Stimulated activated CD4-positive, alpha-beta T cell treated with anti-CD3 and anti-CD28 coated beads, Interleukin-12 subunit alpha, Interleukin-12 subunit beta, amount 100 ng/mL, for 48 hours (primary cell): Measurements from ENCODE around the gene CACNB4.

ENCODE experiments used
- DNase-seq, 3 donors: peaks; one replicate each; pipeline ENCODE4 v3.0.0-alpha.2; 2020; ENCODE audit warnings: low read depth in 2 of 3, low spot score in 1 of 3

CACNB4 gene

GRCh38 chr2:151977631-151978030 lies 121.2 kb downstream of the CACNB4 start:
- DNase-seq: no peak

GRCh38 chr2:151976945-151977353 lies 121.9 kb downstream of the CACNB4 start:
- peak in 2 of 3 donors; percentile 3 to 4 for DNase-seq

DNA sequence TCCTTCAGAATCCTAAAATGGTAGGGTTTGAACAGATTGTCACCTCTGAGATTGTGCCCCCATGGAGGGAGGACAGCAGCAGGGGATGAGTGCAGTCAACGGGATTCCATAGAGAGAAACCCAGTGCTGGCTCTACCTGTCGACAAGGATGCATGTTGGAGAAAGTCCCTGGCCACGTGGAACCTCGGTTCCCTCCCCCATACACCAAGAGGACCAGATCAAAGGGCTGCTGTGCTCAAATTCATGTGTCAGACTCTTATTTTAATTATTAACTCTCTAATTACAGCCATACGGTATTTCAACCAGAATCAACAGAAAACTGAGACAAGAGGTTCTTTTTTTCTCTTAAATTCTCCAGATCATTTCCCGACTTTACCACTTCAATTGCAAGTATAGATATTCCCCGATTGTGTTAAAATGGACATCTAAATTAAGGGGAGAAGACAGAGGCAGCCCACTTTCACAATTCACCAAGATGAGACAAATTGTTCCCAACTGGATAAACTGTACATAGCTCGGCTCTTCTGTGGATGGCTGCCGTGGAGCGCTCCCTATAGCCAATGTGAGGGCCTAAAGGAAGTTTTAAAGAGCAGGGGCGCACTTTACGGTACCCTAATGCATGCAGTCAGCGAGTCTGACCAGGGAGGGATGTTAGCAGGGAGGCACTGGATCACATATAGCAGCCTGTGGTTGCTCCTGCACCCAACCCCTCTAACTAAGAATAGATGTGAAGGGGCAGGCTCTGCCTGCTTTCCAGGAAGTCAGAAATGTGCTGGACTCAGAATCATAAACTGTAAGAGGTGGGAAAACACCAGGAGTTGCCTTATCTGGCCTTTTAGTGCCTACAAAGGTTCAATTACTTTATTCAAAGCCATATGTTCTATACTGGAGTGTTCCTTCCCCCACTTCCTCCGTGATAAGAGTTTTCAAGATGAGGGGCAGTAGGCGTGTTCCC lies 123.1 kb downstream of the CACNB4 start:
- no peak for DNase-seq

GRCh38 chr2:151974988-151975387 lies 123.9 kb downstream of the CACNB4 start:
- DNase-seq: no peak

DNA sequence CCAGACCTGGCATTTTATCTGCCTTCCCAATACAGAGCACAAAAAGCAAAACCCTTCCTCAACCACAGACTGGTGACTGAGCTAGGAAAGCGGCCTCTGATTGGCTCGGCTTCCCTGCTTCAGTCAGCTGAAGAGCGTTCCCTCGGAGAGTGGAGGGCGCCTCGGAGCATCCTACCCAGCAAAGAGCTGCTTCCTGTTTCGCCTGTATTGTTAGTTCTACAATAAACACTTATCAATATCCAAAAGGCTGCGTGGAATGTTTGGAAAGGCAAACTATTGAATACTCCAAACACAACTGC lies 125.0 kb downstream of the CACNB4 start:
- no peak for DNase-seq

DNA sequence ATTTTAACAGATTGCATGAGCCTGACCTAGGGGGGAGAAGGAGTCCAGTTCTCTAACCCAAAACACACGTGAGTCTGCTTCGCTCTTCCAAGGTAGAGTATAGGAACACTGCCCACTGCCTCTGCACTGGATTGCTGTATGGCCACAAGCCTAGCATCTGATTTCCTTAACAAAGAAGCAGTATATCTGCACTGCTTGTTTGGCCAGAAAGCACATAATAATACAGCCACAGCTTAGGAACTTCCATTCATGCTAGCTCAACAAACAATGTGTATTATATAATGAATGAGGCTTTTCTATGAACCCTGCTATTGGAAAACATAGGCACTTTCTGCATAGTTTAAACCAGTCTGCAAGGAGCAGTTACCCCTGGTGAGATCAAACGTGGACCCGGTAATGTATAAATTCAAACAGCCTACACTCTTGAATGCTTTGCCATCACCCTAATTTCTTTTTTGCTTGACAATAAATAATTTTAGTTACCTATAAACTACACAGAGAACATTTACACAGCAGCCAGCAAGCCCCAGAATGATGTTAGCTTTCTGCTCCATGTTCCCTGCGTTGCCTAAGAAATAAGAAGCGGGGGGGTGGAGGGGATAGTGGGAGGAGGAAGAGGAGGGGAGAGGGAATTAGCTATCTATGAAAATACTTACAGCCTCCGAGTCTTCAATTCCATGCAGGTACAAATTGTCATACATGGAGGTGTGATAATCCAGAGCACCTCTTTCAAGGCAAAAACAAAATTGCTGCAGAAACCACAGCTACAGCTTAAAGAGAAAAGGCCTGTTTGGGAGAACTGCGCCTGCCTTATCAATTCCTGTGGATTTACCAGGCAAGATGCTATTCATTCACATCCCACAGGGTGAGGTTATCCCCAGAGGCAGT lies 125.6 kb downstream of the CACNB4 start:
- DNase-seq: no peak

- DNase-seq: no peak
These were observed 126.4 kb downstream of the CACNB4 start for GRCh38 chr2:151972241-151973012.

DNA sequence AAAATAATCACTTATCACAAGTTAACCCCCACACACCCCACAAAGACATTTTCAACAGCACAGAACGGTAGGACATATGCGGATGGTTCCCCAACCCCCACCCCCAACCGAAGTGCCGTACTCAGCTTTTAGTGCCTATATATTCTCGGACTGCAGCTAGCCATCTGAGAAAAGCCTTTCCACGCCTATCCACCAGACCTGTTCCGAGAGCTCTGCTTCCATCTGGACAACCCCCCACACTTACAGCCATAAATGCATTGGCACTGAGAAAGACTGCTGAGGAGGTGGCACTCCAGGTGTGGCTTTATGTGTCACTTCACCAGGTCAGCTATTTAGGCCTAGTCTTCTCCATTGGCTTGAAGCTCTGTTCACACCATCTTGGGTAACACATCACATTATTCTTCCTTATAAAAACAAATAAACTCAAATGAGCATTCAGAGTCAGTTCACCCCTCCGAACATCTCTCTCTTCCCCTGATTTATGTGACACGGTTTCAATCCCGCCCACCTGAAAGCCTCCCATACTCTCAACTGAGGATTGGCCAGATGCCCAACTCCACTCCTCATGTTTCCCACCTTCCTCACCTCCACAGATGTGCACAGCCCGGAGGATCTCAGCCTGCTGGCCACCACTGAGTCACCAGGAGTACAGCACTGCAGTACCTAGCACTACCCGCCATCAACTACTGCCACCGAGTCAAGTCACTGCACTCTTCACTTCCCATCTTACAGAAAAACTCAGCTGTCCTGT lies 127.4 kb downstream of the CACNB4 start:
- no peak for DNase-seq

DNA sequence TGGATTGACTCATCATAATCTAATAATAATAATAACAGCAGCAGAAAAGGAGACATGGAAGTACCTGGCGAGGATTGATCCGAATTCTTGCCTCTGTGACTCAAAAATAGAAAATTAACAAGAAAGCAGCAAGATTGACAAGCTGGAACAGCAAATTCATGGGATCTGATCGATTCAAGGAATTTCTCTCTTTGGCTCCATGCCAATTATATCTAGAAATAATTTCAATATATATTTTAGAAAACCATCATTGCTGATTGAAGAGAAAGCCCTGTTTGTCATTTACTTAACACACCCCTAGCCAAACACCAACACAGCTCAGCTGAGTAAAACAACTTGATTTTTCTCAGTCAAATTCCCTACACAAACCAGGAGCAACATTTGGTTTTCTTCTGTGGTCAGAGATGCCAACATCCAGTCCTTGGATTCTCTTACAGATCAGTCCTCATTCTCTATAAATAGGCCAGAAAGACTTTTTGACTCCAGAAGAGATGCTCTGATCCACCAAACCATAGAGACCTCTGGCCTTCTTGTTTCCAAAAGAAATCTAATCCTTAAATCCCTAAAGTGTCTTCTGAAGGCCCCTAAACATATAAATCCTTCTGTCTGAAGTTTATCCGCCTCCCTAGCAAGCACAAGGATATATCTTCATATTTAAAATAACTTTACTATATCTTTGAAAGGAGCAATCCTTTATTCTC lies 129.9 kb downstream of the CACNB4 start:
- no peak for DNase-seq

DNA sequence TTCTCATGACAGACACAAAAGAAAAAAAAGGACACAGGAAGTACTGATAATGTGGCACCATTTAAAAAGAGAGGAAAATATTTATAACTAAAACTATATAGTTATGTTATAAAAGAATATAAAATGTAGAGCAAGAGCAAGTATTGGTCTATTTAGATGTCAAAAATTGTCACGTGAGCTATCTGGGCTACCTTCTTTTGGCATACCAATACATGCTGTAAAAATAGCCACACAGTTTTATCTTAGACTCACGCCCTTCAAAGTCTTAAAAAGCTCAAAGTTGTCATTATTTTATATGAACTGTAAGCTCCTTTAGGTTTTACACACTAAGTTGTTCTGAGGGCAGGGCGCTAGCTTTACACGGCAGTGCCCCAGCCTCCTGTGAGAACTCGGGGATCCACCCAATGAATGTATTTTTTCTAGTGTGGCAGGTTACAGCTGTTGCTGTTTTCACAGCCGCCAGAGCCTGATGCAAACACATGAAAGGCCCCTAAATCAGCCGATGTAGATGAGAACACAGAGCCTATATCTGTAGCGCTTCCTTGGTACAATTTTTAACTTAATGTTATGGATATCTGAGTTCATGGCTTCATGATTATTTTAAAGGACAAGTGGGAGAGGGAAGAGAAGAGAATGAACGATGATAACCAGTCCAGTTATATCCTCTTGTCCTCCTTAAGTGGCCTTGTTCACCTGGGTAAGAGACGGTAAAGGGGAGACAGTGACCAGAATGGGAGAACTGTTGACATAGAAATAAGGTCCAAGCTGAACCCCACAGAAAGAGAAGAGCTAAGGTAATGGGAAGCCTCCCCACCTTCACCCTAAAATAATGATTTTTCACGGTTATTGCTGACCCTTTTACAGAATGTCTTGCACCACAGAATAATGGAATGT lies 130.8 kb downstream of the CACNB4 start:
- DNase-seq: no peak

GRCh38 chr2:151965884-151966283 lies 133.0 kb downstream of the CACNB4 start:
- no peak for DNase-seq

DNA sequence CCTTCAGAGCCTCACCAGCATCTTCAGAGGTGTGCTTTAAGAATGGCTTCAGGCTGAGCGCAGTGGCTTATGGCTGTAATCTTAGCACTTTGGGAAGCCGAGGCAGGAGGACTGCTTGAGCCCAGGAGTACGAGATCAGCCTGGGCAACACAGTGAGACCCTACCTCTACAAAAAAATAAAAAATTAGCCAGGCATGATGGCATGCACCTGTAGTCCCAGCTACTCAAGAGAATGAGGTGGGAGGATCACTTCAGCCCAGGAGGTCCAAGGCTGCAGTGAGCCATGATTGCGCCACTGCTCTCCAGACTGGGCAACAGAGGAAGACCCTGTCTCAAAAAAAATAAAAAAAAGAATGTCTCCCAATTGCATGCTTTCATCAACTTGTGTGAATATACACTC lies 137.3 kb downstream of the CACNB4 start:
- DNase-seq: no peak

- DNase-seq: no peak
These were observed 139.6 kb downstream of the CACNB4 start for GRCh38 chr2:151959238-151959637.

DNA sequence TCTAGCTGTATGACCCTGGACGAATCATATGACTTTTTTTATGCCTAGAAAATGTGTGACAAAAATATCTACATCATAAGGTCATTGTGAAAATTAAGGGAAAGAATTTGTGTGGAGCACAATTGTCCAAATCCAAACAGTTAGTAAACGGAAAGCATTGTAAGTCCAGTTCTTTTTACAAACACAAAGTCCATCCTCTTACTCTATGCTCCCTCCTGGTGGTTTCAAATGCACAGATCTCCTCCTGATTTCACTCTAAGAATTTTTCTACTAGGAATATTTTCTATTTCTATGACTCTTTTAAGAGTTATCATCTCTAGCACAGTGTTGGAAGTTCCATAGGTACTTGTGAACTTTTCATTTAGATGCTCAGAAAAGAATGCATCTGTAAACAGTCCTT lies 145.4 kb downstream of the CACNB4 start:
- DNase-seq: no peak

DNA sequence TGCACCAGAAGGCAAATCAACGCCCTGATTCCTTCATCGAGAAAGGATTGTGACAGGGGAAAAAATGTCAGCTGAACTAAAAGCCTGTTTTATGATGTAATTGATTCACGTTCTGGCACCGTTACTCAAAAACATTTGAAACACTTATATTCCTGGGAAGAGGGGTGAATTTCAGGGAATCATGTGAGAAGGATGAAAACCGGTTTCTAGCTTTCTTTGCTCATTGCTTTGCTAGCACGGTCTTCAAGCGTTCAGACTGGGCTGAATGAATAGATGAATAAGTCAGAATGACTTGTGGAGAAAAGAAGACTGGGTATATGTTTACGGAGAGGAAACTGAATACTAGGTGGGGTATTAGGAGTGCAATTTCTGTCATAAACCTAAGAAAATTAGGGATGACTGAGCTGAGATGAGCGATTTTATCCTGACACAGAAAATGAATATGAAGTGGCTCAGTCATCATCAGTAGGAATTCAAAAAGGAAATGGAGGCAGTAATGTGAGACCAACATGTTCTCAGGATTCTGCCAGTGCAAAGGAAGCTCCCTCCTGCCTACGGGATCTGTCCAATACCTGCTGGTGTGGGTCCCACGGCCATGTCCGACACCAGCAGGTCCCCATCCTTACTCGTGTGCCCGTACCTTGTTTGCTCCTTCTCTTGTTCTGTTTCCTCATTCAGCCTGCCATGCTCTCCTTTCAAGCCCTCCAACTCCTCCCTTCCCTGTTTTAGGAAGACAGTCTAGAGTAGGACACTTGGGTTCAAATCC lies 146.0 kb downstream of the CACNB4 start:
- DNase-seq: no peak

GRCh38 chr2:151947813-151948165 lies 151.1 kb downstream of the CACNB4 start:
- no peak for DNase-seq

DNA sequence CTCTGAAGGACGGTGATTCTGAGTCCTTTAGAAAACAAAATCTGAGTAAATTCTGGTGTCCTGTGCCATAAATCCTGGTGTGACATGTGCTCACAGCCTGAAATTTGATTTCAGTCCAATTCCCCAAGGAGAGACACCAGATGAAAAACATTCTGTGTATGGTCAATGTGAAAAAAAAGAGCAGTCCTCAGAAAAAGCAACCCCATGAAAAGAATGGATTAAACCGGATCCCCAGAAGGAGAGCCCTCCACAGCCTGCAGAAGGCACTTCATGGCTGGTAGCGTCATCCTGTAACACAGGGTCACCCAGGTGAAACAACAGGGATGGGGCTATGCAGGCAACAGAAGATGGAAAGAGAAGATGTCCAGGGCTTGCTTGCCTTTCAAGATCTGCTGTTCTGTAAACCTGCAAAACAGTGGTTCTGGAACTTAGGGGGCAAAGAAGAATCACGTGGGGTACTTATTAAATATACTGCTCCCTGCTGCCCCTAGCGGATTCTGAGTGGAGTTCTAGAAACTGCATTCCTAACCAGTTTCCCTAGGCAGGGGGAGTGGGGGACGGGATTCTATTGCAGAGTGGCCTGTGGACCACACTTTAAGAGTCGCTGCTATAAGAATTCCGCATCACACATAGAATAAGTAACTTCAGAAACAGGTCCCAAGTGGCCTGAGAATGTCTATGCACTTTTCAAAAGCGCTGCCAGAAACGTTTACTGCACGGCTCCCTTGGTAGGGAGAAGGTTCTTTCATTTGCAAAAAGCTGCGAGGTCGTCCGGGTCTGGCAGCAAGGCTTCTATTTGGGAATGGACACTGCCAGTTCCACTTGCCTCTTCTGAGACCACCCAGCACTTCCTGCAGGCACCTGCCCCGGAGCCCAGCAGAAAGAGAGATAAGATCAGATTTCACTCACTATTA lies 151.7 kb downstream of the CACNB4 start:
- peak in 1 of 3 donors; percentile 5 for DNase-seq
